OCI-LY1 (cell line): ENCODE data around the gene HIF1AN.

Experiments used
- H2AFZ ChIP-seq: fragments of 200-600 bp; sonication (generic), shearing (Covaris generic); 2 replicates; pipeline ENCODE4 v1.6.0; 2014; ENCODE audit warnings: antibody characterized with exemption, mild to moderate bottlenecking, low read length
- H3F3A ChIP-seq: fragments of 200-600 bp; sonication (generic), shearing (Covaris generic); 2 replicates; pipeline ENCODE4 v1.6.0; 2014; ENCODE audit warnings: mild to moderate bottlenecking, antibody characterized with exemption, low read length, moderate library complexity; ENCODE audit not compliant: insufficient read depth
- H3K27ac ChIP-seq: fragments of 200-600 bp; sonication (generic); 2 replicates; pipeline ENCODE4 v1.5.1; 2014; ENCODE audit warnings: low read length, mixed run types, mild to moderate bottlenecking, low read depth; ENCODE audit not compliant: poor library complexity, severe bottlenecking
- H3K27me3 ChIP-seq: fragments of 200-600 bp; sonication (generic); 2 replicates; pipeline ENCODE4 v1.6.0; 2014; ENCODE audit warnings: antibody characterized with exemption, mild to moderate bottlenecking, low read length, moderate library complexity; ENCODE audit not compliant: insufficient read depth
- H3K36me3 ChIP-seq: fragments of 200-600 bp; sonication (generic); 2 replicates; pipeline ENCODE4 v1.6.1; 2014; ENCODE audit warnings: mild to moderate bottlenecking, antibody characterized with exemption, low read length, moderate library complexity, mixed read lengths; ENCODE audit not compliant: insufficient read depth
- H3K4me1 ChIP-seq: fragments of 200-600 bp; sonication (generic); 2 replicates; pipeline ENCODE4 v1.5.1; 2014; ENCODE audit warnings: mild to moderate bottlenecking, low read length, moderate library complexity; ENCODE audit not compliant: insufficient read depth, severe bottlenecking
- H3K4me2 ChIP-seq: fragments of 200-600 bp; sonication (generic), shearing (Covaris generic); 2 replicates; pipeline ENCODE4 v1.6.1; 2014; ENCODE audit warnings: low read length
- H3K4me3 ChIP-seq: fragments of 200-600 bp; sonication (generic); 2 replicates; pipeline ENCODE4 v1.5.1; 2014; ENCODE audit warnings: low read length, low read depth, mild to moderate bottlenecking, mixed read lengths; ENCODE audit not compliant: poor library complexity, severe bottlenecking
- H3K79me2 ChIP-seq: fragments of 200-600 bp; shearing (Covaris generic); 2 replicates; pipeline ENCODE4 v1.6.1; 2016; ENCODE audit warnings: mixed run types, low read length, mixed read lengths; ENCODE audit not compliant: insufficient read depth
- H3K9ac ChIP-seq: fragments of 200-600 bp; sonication (generic), shearing (Covaris generic); 2 replicates; pipeline ENCODE4 v1.6.1; 2014; ENCODE audit warnings: mild to moderate bottlenecking, low read length, mixed read lengths
- H3K9me2 ChIP-seq: fragments of 200-600 bp; sonication (generic), shearing (Covaris generic); 2 replicates; pipeline ENCODE4 v1.6.1; 2014; ENCODE audit warnings: low read depth, mild to moderate bottlenecking, low read length, mixed read lengths
- H3K9me3 ChIP-seq: fragments of 200-600 bp; shearing (Covaris generic); 2 replicates; pipeline ENCODE4 v1.6.1; 2014; ENCODE audit warnings: low read length, mixed read lengths
- H4K20me1 ChIP-seq: fragments of 200-600 bp; sonication (generic), shearing (Covaris generic); 2 replicates; pipeline ENCODE4 v1.6.0; 2016; ENCODE audit warnings: mild to moderate bottlenecking, low read length; ENCODE audit not compliant: insufficient read depth
- CTCF ChIP-seq: fragments of 200-600 bp; sonication (generic), shearing (Covaris generic); IDR thresholded peaks from 2 replicates; pipeline ENCODE4 v1.5.1; 2017; ENCODE audit warnings: mild to moderate bottlenecking, antibody characterized with exemption, low read length, moderate library complexity, mixed read lengths
- EZH2 ChIP-seq: fragments of 200-600 bp; sonication (generic), shearing (Covaris generic); IDR thresholded peaks from 2 replicates; pipeline ENCODE4 v1.8.0; 2017; ENCODE audit warnings: borderline replicate concordance, mixed run types, mild to moderate bottlenecking, antibody characterized with exemption, low read length, moderate library complexity, mixed read lengths

Gene HIF1AN

GRCh38 chr10:100535715-100536353, at the start of gene HIF1AN:
TSS of gene HIF1AN (plus strand) at chr10:100535943. CDS start at chr10:100535959, 16 bp downstream.
- H3K27me3 ChIP-seq: no peaks in the 10 kb centered on the region
- peak within 1 kb of the TSS; percentile 67 for H3K9ac ChIP-seq
- H3K4me1 ChIP-seq: peaks cover 27% of the 10 kb centered on the region
- H3K9me3 ChIP-seq: no peaks in the 10 kb centered on the region
- peak within 1 kb of the TSS; percentile 98; the same call in 1 of the 2 replicates for H2AFZ ChIP-seq
- no peak within 1 kb of the TSS for H3K27ac ChIP-seq
- peak within 1 kb of the TSS; percentile 77 for H3K4me2 ChIP-seq
- peaks cover 8% of the 10 kb centered on the region; the same call in 1 of the 2 replicates for H3K79me2 ChIP-seq
- H3K4me3 ChIP-seq: peak within 1 kb of the TSS; percentile 76
- no peaks in the 10 kb centered on the region for H4K20me1 ChIP-seq
- no peaks in the 10 kb centered on the region for H3F3A ChIP-seq
- H3K9me2 ChIP-seq: no peaks in the 10 kb centered on the region
- peaks cover 21% of the 10 kb centered on the region for H3K36me3 ChIP-seq
- TF ChIP-seq CTCF (peak; percentile 72), EZH2 (no peak)

GRCh38 chr10:100487529-100487928, 48.2 kb upstream of the HIF1AN start:
- no peak overlapping the region for H3K4me2 ChIP-seq
- H3K9me3 ChIP-seq: no peaks in the 10 kb centered on the region
- H3K27me3 ChIP-seq: no peaks in the 10 kb centered on the region
- H3K79me2 ChIP-seq: no peaks in the 10 kb centered on the region
- H3K27ac ChIP-seq: no peak overlapping the region
- no peak overlapping the region for H2AFZ ChIP-seq
- peaks cover 3% of the 10 kb centered on the region for H3K4me1 ChIP-seq
- H3K9me2 ChIP-seq: no peaks in the 10 kb centered on the region
- no peak overlapping the region for H3K9ac ChIP-seq
- TF ChIP-seq EZH2: no peak
- no peak for TF ChIP-seq CTCF
- H3F3A ChIP-seq: no peaks in the 10 kb centered on the region
- H3K4me3 ChIP-seq: no peak overlapping the region
- H4K20me1 ChIP-seq: no peaks in the 10 kb centered on the region
- H3K36me3 ChIP-seq: 0 out of 2 replicates have a peak, but pooled peaks cover 3% of the 10 kb centered on the region

GRCh38 chr10:100489396-100489795, 46.3 kb upstream of the HIF1AN start:
- TF ChIP-seq CTCF (no peak), EZH2 (no peak)
- H3K36me3 ChIP-seq: 0 out of 2 replicates have a peak, but pooled peaks cover 3% of the 10 kb centered on the region
- H3F3A ChIP-seq: no peaks in the 10 kb centered on the region
- no peak overlapping the region for H3K4me3 ChIP-seq
- no peaks in the 10 kb centered on the region for H3K9me2 ChIP-seq
- no peak overlapping the region for H3K9ac ChIP-seq
- no peaks in the 10 kb centered on the region for H3K27me3 ChIP-seq
- no peaks in the 10 kb centered on the region for H3K9me3 ChIP-seq
- no peaks in the 10 kb centered on the region for H3K4me1 ChIP-seq
- H4K20me1 ChIP-seq: no peaks in the 10 kb centered on the region
- H3K27ac ChIP-seq: no peak overlapping the region
- no peak overlapping the region for H2AFZ ChIP-seq
- H3K79me2 ChIP-seq: no peaks in the 10 kb centered on the region
- H3K4me2 ChIP-seq: no peak overlapping the region
